ENCODE measurements around the gene MDN1. TPM values are rescaled to one million over a fixed set of nuclear protein-coding genes. Genes with fewer than 3 reads are reported as not detected.

The MDN1 gene
- total RNA-seq, 1 donor from 2014 or later = 25.8 TPM

- DNase-seq (ENCODE audit: low read depth) = no peak
Observed at GRCh38 chr6:89605861-89606260, 213.7 kb downstream of the MDN1 start.

- DNase-seq (ENCODE audit: low read depth) = peak; percentile 30
Observed at GRCh38 chr6:89604653-89605052, 214.9 kb downstream of the MDN1 start.

- no peak for DNase-seq (ENCODE audit: low read depth)
Observed at GRCh38 chr6:89602166-89602565, 217.4 kb downstream of the MDN1 start.

- DNase-seq (ENCODE audit: low read depth) = no peak
Observed at GRCh38 chr6:89599727-89600126, 219.9 kb downstream of the MDN1 start.

GRCh38 chr6:89597988-89598387 lies 221.6 kb downstream of the MDN1 start:
- peak; percentile 10 for DNase-seq (ENCODE audit: low read depth)

GRCh38 chr6:89597372-89597771 lies 222.2 kb downstream of the MDN1 start:
- no peak for DNase-seq (ENCODE audit: low read depth)

GRCh38 chr6:89596484-89596883 lies 223.1 kb downstream of the MDN1 start:
- DNase-seq (ENCODE audit: low read depth) = no peak

GRCh38 chr6:89596056-89596455 lies 223.5 kb downstream of the MDN1 start:
- DNase-seq (ENCODE audit: low read depth) = no peak

Other genes with a start within 250 kb of the MDN1 start
- 44.3 and 46.4 TPM in 2 replicates for gene LYRM2, start 181.0 kb downstream of the MDN1 start, total RNA-seq
- 11.1 and 12.4 TPM in 2 replicates for gene CASP8AP2, start 10.1 kb upstream of the MDN1 start, total RNA-seq
- gene GJA10, start 74.7 kb upstream of the MDN1 start, total RNA-seq = not detected in 2 replicates